HG03135 (cell line): ENCODE measurements around the gene EPN3.

Experiments
- ATAC-seq: cut with Tn5 transposase; IDR thresholded peaks from one replicate; pipeline ENCODE4 v1.9.1; 2021; ENCODE audit warnings: mild to moderate bottlenecking, moderate library complexity; ENCODE audit not compliant: unreplicated experiment

EPN3 gene

DNA sequence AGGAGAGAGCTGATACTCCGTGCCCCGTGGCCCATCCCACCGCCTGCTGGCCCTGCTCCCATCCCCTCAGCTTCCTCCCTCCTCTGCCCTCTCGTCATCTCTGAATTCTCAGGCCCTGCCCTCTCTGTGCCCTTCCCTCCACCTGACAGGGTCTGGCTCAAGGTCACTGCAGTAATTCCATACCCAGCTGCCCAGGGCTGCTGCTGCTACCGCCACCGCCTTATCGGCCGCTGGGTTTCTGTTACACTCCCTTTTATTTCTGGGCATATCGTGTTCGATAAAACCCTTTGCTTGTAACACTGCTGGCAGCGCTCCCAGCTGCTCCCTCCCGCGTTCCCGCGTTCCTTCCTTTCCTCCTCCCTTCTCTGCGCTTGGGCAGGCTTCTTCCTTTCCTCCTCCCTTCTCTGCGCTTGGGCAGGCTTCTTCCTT, 1.2 kb downstream of the EPN3 start:
- no peak for ATAC-seq

DNA sequence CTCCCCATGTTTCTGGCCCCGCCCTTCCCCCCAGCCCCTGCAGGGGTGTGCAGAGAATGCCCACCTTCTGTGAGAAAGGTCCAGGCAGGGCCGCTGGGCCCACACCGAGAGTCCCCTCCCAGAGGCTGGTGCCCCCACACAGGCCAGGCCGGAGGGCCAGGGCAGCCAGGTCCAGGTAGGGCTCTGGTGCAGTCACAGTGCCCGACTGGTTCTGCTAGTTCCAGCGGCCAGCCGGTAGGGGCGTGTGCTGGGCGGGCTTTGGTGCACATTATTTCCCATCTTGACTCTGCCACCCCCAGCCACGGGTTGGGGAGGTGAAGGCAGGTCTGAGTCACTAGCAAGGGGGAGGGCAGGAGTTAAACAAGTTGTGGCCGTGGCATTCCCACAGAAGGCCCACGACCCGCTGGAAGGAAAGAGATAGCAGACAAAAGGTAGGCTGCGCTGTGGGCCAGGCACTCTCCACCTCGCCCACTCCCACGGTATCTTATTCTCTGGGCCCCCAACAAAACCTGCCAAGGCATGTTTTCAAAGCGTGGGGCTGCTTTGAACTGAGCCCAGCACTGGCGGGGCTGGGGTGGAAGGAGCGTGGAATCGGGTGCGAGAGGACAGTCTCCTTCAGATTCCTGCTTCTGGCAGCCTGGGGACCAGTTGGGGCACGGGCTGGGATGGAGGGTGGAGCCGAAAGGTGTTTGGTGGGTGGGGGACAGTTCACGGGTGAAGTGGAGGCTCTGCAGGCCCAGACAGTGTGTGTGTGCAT, 1.9 kb downstream of the EPN3 start:
- no peak for ATAC-seq

- ATAC-seq = no peak
These were observed 2.4 kb downstream of the EPN3 start for GRCh38 chr17:50534979-50535326.

GRCh38 chr17:50535407-50535806, 2.9 kb downstream of the EPN3 start:
- ATAC-seq = no peak

GRCh38 chr17:50536683-50537646, 4.4 kb downstream of the EPN3 start:
- no peak for ATAC-seq

GRCh38 chr17:50537721-50538548, 5.4 kb downstream of the EPN3 start:
- ATAC-seq = no peak

DNA sequence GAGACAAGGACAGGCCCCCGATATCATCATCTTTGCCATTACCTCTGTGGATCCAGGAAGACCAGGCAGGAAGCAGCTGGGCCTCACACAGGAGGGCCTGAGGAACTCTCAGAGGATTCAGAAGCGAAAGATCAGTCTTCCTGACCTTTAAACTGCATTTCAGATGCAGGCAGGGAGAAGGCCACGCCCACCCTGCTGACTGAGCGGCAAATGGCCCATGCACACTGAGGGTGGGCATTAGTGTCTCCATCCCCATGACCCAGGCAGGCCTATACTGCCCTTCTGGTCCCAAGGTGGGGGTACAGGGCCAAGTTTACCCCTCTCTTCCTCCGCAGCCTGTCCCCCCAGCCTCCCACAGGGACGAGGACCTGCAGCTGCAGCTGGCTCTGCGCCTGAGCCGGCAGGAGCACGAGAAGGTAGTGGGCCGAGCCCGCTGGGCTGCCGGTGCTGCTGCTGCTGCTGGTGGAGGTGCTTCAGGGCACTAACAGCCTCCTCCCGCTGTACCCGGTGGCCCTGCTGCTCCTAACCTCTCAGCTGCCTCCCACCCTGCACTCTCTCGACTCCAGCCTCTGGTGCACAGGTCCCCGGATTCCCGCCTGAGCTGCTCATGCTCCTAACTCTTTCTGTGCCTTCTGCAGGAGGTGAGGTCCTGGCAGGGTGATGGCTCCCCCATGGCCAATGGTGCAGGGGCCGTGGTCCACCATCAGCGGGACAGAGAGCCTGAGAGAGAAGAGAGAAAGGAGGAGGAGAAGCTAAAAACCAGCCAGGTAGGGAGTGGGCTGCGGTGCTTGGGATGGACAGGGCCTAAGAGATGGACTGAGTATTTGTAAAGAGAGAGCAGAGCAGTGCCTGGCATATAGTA, 6.2 kb downstream of the EPN3 start:
- ATAC-seq = no peak

DNA sequence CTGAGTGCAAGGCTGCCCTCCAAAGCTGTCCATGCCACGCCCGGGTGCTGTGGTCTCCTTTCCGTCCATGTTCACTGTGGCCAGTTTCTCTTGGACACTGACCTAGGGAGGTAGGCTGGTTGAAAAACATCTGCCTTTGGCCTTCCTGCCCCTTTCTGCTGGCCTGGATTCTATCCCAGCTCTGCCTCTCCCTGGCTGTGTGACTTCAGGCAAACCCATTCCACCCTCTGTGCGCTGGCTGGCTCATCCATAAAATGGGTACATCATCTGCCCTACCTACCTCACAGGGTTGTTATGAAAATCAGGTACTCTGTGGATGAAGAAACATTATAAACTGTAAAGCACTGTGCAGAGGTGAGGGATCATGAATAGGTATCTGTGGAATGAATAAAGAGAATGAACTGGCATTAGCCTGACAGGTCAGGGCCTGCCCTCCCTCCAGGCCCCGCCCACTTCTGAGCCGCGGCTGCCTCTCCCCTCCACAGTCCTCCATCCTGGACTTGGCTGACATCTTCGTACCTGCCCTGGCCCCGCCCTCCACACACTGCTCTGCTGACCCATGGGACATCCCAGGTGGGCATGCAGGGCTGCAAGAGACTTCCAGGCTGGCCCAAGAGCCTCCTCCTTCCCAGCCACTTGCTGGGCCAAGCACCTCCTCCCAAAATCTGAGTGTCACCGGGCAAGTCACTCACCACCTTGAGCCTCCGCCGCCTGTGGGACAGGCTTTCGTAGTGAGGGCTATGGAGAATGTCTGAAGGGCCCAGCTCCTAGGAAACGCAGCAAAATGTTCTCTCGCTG, 7.4 kb downstream of the EPN3 start:
- ATAC-seq = no peak

DNA sequence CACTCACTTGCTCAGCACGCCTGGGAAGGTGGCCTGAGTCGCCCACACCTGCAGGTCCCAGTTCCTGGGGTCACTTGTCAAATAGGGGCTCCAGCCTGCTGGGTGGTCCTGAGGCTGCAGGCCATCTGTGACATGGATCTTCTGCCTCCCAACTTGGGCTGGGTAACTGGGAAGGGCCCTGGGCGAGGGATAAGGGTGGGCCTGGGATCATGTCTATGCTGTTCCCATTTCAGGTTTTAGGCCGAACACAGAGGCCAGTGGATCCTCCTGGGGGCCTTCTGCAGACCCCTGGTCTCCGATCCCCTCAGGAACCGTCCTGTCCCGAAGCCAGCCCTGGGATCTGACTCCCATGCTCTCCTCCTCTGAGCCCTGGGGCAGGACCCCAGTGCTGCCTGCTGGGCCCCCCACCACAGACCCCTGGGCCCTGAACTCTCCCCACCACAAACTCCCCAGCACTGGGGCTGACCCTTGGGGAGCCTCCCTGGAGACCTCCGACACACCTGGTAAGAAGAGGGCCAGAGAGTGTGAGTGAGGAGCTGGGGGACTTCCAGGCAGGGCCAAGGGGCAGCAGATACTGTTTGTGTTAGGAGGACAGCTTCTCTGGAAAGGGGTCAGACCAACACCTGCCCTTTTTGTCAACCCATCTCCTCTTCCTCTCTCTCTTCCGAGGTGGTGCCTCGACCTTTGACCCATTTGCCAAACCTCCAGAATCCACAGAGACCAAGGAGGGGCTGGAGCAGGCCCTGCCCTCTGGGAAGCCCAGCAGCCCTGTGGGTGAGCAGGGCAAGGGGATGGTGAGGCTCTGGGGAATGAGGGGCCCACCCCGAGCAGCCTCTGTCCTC, 8.2 kb downstream of the EPN3 start:
- ATAC-seq = no peak

- ATAC-seq = no peak
These were observed 8.8 kb downstream of the EPN3 start for GRCh38 chr17:50541402-50541715.

- ATAC-seq = peak; percentile 85
These were observed 9.5 kb downstream of the EPN3 start for GRCh38 chr17:50541716-50542688.

DNA sequence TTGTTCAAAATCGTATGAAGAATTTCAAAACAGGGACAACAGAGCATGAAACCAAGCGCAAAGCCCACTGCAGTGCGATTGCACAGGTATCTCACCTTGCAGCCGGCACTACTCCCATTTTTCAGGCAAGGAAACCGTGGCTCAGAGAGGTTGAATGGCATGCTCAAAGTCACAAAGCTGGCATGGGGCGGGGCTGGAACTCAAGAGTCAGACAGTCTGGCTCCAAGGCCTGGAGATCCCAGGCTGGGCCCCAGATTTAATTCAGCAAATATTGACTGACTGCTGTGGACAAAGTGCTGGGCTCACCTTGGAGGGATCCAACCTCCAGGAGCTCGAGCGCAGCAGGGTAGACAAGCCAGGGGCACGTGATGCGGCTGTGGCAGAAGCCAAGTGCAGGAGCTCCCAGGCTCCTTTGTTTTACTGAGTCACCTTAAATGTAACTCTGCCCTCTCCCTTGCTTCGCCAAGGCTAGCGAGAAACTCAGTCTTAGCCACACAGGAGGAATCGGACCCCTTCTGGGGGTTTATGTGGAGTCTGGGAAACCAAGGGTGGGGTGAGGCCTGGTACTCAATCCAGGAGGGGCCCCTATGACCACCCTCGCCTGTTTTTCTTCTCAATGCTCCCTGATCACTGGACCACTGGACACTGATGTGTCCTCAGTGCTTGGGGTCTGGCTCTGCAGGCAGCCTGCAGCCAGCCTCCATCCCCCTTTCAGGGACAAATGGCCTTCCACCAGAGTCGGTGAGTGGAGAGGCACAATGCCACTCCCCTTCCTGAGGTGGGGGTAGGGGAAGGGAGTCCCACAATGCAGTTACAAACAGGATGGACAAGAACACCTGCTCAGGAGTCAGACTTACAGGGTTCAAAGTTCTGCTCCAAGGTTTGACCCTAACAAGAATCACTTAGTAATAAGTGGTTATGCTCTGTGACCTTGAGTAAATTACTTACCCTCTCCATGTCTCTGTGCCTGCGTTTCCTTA, 10.6 kb downstream of the EPN3 start:
- no peak for ATAC-seq

GRCh38 chr17:50544516-50544915, 12.0 kb downstream of the EPN3 start:
- ATAC-seq = no peak

DNA sequence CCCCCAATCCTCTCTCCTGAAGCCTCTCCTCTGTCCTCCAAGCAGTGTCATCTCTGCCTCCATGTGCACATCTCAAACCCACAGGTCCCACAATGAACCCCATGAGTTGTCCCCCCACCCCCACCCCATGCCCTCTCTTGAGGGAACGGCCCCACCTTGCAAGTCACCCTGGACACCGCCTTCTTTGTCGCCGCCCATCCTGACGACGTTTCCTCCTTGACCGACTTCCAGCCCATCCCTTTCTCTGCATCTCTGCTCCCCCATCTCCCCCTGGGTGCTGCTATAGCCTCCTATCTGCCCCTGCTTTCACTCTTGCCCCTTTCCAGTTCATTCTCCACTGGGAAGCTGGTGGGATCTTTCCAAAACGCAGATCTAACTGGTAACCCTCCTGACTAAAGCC, 12.8 kb downstream of the EPN3 start:
- ATAC-seq = no peak

- ATAC-seq = no peak
These were observed 14.1 kb downstream of the EPN3 start for GRCh38 chr17:50546701-50547034.

DNA sequence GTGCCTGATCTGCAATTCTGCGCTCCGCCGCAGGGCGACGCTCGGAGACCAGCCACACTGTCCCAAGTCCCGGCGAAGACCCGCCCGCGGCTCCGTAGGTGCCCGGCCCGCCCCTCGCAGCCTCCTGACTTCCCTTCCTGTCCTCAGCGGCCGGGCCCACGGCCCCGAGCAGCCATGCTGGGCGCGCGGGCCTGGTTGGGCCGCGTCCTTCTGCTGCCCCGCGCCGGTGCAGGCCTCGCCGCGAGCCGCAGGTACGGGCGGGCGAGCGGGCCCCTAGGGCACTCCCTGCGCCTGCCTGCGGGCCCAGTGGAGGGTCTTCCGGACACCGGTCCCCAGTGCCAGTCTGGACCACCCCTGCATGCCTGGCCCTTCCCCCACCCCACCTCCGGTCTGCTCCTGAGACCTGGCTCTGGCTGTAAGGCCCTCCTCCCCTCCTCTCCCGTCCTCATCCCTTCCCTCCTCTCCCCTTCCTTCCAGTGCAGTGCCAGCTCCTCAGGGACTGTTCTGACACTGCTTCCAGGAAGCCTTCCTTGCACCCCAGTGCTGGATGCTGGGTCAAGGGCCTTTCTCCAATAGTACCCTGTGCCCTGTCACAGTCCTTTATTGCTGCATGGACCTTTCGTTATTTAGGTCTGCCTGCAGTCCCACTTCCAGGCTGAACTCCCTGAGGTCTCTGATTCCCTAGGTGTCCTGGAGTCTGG, 14.7 kb downstream of the EPN3 start, which contains the start of gene SPATA20:
Gene SPATA20 (plus strand): TSS at position 140 of the 701 bp plus-strand sequence. CDS start 35 bp downstream, at position 175.
- ATAC-seq = peak; percentile 64
